K562 treated with DMSO at 1 percent for 48 hours (cell line): ENCODE measurements around the gene TSPAN8. TPM values are rescaled to one million over a fixed set of nuclear protein-coding genes. Genes with fewer than 3 reads are reported as not detected.

Source experiments
- total RNA-seq: library from RNA; unstranded; fragments of 300-600 nt; gene quantifications from 2 replicates; pipeline ENCODE4 v1.2.3, GENCODE V29; 2022; ENCODE audit warnings: low replicate concordance; ENCODE audit errors: extremely low read depth

Gene TSPAN8
- total RNA-seq = not detected in 2 replicates

DNA sequence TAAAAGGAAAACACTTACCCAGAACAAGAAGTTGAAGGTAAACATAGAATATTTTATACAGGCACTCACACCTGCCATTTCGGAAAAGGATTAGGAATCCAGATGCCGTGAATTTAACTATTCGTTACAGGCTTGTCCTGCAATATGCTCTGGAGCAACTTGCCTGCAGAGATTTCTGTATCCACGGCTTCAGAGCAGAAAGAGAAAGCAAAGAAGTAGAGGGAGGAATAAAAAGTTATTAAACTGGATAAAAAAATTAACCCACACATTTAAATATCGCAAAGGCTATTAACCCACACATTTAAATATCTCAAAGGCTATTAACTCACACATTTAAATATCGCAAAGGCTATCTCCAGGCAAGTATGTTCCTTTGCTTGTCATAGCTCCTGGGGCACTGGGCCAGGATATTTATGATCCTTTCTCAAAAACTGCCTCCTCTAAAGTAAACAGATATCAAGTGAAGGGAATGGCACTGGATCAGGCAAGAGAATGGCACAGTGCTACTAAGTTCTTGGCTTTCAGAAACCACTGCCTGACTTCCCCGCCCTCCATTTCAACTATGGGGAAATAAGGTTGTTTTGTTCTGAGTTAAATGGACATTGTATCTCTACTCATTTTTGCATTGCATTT is at the start of gene TSPAN8:
Gene TSPAN8, minus strand, starts transcription at position 399 of the 633 bp plus-strand sequence. Its CDS starts 321 bp downstream, at position 78.

Other genes starting within 250 kb of the TSPAN8 start
- gene PTPRR, start 237.3 kb downstream of the TSPAN8 start, total RNA-seq = not detected in 2 replicates